Uterus (tissue), 2 donors: ENCODE results near the gene CDH13.

Experiments
- CTCF ChIP-seq, 4 experiments: fragments of 200-600 bp in 2 of 4; fragments of 450-650 bp in 2 of 4; sonication (generic) in 2 of 4; IDR thresholded peaks; one replicate each; pipeline ENCODE4 v1.5.1; 2016 to 2019; ENCODE audit warnings: antibody characterized with exemption in 4 of 4, mild to moderate bottlenecking in 2 of 4, moderate library complexity in 1 of 4
- POLR2A ChIP-seq, 2 donors: fragments of 450-650 bp; IDR thresholded peaks; one replicate each; pipeline ENCODE4 v1.6.1; 2016; ENCODE audit warnings: antibody characterized with exemption in 2 of 2, mild to moderate bottlenecking in 1 of 2, moderate library complexity in 1 of 2

DNA sequence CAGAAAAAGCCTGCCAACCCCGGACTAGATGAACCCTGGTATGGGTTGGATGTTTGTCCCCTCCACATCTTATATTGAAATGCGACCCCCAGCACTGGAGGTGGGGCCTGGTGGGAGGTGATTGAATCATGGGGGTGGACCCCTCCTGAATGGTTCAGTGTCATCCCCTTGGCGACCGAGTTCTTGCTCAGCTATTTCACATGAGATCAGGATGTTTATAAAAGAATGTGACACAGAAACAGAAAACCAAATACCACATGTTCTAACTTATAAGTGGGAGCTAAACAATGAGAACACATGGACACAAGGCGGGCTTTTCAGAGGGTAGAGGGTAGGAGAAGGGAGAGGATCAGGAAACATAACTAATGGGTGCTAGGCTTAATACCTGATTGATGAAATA is 605.0 kb downstream of the CDH13 start:
- TF ChIP-seq POLR2A (IDR thresholded peaks at IDR 0.05) (no peak), CTCF (IDR thresholded peaks at IDR 0.05) (no peak)
